ENCODE data around the gene UBE3B.

- TF ChIP-seq CTCF (IDR thresholded peaks at IDR 0.05) = no peak
- no peak for TF ChIP-seq POLR2A (IDR thresholded peaks at IDR 0.05)
- no peak for TF ChIP-seq POLR2AphosphoS5 (IDR thresholded peaks at IDR 0.05)
These were observed 20.2 kb downstream of the UBE3B start for GRCh38 chr12:109497675-109498074.
